HG02678 (cell line): ENCODE results near the gene FIGNL2.
"Not testable (repeated sequence)": the region's sequence is repeated elsewhere in the genome, so short reads cannot be mapped to it uniquely, and the experiment has no call there.

Experiments
- ATAC-seq: cut with Tn5 transposase; IDR thresholded peaks from one replicate; pipeline ENCODE4 v1.9.1; 2021; ENCODE audit warnings: mild to moderate bottlenecking, moderate library complexity; ENCODE audit not compliant: unreplicated experiment

FIGNL2 gene, protein sequence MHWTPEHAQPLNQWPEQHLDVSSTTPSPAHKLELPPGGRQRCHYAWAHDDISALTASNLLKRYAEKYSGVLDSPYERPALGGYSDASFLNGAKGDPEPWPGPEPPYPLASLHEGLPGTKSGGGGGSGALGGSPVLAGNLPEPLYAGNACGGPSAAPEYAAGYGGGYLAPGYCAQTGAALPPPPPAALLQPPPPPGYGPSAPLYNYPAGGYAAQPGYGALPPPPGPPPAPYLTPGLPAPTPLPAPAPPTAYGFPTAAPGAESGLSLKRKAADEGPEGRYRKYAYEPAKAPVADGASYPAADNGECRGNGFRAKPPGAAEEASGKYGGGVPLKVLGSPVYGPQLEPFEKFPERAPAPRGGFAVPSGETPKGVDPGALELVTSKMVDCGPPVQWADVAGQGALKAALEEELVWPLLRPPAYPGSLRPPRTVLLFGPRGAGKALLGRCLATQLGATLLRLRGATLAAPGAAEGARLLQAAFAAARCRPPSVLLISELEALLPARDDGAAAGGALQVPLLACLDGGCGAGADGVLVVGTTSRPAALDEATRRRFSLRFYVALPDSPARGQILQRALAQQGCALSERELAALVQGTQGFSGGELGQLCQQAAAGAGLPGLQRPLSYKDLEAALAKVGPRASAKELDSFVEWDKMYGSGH

DNA sequence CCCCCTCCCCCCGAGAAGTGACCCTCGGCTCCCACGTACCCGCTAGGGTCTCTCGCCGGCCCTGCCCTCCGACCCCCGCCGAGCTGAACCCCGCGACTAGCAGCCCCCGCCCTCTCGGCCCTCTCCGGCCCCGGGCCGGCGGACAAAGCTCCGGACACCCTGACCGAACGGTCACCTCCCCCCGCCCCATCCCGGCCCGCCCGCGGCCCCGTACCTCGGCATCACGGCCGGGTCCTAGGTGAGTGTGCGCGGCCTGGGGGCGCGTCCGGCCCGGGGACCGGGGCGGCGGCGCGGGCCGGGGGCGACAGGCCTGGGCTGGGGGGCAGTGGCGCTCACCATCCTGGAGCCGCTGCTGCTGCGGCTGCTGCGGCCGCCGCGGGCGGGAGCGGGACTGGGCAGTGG, at the start of gene FIGNL2:
TSS of gene FIGNL2 (minus strand) at position 393 of the 402 bp plus-strand sequence. CDS start 26,305 bp downstream, outside the sequence.
- no peak for ATAC-seq

GRCh38 chr12:51897181-51897580, 48.7 kb upstream of the FIGNL2 start:
- ATAC-seq: no peak

GRCh38 chr12:51896236-51896635, 47.7 kb upstream of the FIGNL2 start:
- ATAC-seq: no peak

GRCh38 chr12:51895378-51896135, 47.0 kb upstream of the FIGNL2 start:
- no peak for ATAC-seq

DNA sequence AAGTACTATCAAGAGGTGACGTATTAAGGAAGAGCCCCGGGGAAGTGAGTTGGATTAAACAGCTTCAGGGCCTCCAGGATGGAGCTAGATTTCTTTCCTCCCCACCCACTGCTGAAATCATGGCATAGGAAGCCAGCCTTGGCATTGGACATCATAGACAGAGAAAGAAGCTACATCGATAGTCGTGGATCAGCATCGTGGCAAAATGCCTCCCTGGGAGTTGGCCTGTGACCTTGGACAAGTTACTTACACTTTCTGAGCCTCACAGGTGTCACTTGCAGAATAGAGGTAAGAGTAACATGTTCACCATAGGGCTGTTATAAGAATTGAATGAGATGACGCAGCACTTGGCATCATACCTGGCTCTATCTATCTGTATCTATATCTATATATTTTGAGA, 45.3 kb upstream of the FIGNL2 start:
- ATAC-seq: no peak

- no peak for ATAC-seq
Measured at GRCh38 chr12:51891843-51892242, 43.3 kb upstream of the FIGNL2 start.

DNA sequence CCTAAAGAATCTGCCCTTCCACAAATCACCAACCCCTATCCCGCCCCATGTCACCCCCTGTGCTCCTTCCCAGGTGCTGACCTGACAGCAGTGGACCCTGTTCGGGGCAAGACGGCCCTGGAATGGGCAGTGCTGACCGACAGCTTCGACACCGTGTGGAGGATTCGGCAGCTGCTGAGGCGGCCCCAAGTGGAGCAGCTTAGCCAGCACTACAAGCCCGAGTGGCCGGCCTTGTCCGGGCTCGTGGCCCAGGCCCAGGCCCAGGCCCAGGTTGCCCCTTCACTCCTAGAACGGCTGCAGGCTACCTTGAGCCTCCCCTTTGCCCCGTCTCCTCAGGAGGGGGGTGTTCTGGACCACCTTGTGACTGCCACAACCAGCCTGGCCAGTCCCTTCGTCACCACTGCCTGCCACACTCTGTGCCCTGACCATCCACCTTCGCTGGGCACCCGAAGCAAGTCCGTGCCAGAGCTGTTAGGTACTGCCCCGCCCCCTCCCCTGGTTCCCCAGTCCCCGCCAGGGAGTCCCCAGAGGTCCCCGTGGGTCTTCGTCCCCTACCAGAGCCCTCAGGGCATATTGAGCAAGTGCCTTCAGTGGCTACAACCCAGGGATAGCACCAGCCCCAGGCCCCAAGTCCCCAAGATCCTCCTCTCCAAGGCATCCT, 42.1 kb upstream of the FIGNL2 start:
- ATAC-seq: no peak

DNA sequence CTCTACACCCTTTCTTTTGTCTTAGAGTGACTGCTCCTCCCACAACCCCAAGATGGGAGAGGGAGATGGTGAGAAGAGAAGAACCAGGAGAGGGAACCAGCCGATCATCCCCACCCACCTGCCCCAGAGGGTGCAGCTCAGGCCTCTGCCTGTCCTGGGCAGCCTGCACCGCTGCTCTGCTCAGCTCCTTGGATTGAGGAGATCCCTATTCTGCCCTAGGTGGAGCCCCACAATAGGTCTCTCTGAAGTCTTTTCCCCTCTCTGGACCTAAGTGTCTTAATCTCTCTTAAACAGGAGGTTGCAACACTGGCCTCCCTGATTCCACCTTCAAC, 41.6 kb upstream of the FIGNL2 start:
- ATAC-seq: no peak

- ATAC-seq: no peak
Measured at GRCh38 chr12:51889216-51890132, 41.0 kb upstream of the FIGNL2 start.

GRCh38 chr12:51888316-51889215, 40.0 kb upstream of the FIGNL2 start:
- ATAC-seq: no peak

DNA sequence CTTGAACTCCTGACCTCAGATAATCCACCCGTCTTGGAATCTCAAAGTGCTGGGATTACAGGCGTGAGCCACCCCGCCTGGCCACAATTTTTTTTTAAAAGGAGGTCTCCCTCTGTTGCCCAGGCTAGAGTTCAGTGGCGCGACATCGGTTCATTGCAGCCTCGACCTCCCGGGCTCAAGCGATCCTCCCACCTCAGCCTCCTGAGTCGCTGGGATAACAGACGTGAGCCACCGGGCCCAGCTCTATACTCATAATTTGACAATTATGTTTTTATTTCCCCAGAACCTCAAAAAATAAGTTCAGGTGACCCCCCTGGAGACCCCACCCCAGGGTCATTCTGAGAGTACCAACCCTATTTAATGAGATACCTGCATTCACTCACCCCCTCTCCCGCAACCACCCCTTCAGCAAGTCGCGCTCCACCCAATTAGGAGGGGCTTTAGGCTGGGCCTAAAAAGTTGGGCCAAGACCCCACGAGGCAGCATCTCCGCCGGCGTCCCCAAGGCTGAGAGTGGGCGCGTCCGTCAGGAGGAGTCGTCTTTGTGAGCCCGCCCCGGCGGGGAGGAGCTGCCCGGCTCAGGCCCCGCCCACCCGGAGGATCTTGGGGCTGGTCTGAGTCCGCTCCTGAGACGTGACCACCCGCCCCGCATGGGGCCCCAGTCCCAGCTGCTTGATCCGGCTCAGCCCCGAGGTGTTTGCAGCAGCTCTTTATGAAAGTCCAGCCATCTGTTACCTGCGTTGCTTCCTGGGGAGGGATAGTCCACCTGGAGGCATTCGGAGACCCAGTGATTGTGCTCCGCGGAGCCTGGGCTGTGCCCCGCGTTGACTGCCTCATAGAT, 39.2 kb upstream of the FIGNL2 start, which contains the start of gene ANKRD33:
TSS of gene ANKRD33 (plus strand) at position 628 of the 840 bp plus-strand sequence. CDS start at position 712, 84 bp downstream.
- no peak for ATAC-seq

DNA sequence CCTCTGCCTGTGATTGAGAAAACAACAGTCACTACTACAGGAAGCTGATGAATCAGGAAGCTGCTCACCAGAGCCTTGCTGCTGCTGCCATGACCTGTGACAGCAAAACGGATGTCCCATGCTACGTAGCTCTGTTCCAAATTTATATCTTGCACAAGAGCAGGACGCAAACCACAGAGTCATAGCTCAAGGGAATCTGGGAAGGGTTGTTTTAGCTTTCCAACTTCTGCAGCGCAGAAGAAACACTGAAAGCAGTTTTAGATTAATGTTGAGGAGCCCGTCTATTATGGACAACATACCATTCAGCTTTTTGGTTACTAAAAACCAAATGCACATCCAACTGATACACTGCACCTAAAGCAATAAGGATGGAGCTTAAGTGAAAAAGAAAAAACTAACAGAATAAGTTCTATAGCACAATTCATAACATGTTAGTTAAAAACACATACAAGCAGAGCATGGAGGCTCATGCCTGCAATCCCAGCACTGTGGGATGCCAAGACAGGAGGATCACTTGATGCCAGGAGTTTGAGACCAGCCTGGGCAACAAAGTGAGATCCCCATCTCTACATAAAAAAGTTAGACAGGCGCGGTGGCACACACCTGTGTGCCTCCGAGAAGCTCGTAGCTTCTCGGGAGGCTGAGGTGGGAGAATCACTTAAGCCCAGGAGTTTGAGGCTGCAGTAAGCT, 37.6 kb upstream of the FIGNL2 start:
- no peak for ATAC-seq

GRCh38 chr12:51885294-51886020, 36.9 kb upstream of the FIGNL2 start:
- ATAC-seq: not testable (repeated sequence)

DNA sequence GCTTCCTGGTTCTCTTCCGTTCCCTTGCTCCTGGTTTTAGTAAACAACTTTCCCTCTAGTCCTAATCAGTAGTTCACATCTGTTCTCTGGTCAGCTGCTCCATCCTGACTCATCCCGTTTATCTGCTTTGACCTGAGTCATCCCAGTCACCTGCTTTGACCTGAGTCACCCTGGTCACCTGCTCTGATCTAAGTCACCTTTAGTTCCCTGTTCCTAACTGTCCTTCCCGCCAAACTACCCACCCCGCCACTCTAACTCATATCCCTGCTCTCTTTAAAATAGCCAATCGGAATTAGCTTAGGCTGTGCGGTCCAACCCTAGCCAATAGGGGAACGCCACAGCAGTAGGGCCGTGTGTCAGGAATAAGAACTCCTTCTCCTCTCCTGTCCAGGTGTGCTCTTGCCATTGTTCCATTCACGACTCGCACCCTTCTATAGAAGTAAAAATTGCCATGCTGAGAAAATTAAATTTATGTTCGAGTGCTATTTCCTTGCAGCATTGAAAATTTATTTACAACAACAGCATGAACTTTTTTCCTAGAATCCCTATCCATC, 36.2 kb upstream of the FIGNL2 start:
- ATAC-seq: no peak

- ATAC-seq: no peak
Measured at GRCh38 chr12:51883998-51884675, 35.6 kb upstream of the FIGNL2 start.

DNA sequence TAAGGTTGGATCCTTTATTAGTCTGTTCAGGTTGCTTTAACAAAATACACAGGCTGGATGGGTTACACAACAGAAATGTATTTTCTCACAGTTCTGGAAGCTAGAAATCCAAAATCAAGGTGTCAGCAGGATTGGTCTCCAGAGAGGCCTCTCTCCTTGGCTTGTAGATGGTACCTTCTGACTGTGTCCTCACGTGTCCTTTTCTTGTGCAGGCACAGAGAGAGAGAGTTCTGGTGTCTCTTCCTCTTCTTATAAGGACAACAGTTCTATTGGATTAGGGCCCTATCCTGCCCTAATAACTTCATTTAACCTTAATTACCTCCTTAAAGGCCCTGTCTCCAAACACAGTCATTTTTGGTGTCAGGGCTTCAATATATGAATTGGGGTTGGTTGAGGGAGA, 34.8 kb upstream of the FIGNL2 start:
- no peak for ATAC-seq
